Skeletal muscle cell (primary cell): Measurements from ENCODE around the gene IL4I1.
"Not testable (repeated sequence)": the region's sequence is repeated elsewhere in the genome, so short reads cannot be mapped to it uniquely, and the experiment has no call there.

Experiments
- DNase-seq: peaks from one replicate; pipeline ENCODE4 v3.0.0-alpha.2; 2010; ENCODE audit warnings: low read depth
- H3K4me3 ChIP-seq: 2 replicates; pipeline ENCODE4 v1.5.1; 2011; ENCODE audit warnings: low read depth, mild to moderate bottlenecking, control low read depth, low read length, moderate library complexity

The IL4I1 gene

GRCh38 chr19:49924881-49925210 lies 28.2 kb upstream of the IL4I1 start:
- not testable (repeated sequence) for DNase-seq, H3K4me3 ChIP-seq

- DNase-seq, result no peak
These were observed 27.6 kb upstream of the IL4I1 start for GRCh38 chr19:49924004-49924880.

GRCh38 chr19:49923055-49924003 lies 26.6 kb upstream of the IL4I1 start:
- no peak for DNase-seq
- H3K4me3 ChIP-seq, result no peak overlapping the region

More at GRCh38 chr19:49924004-49924880, 27.6 kb upstream of the IL4I1 start:
- H3K4me3 ChIP-seq, result no peak overlapping the region

GRCh38 chr19:49921871-49922795 lies 25.4 kb upstream of the IL4I1 start:
- peak; percentile 45 for DNase-seq
- H3K4me3 ChIP-seq, result no peak overlapping the region

- H3K4me3 ChIP-seq, result no peak overlapping the region
- DNase-seq, result no peak
These were observed 24.1 kb upstream of the IL4I1 start for GRCh38 chr19:49920624-49921363.

GRCh38 chr19:49918089-49918488 lies 21.4 kb upstream of the IL4I1 start:
- no peak overlapping the region for H3K4me3 ChIP-seq
- DNase-seq, result no peak

- DNase-seq, result no peak
These were observed 20.4 kb upstream of the IL4I1 start for GRCh38 chr19:49916839-49917733.

GRCh38 chr19:49915271-49915670 lies 18.6 kb upstream of the IL4I1 start:
- no peak overlapping the region for H3K4me3 ChIP-seq
- no peak for DNase-seq

More at GRCh38 chr19:49916839-49917733, 20.4 kb upstream of the IL4I1 start:
- H3K4me3 ChIP-seq, result no peak overlapping the region

GRCh38 chr19:49913720-49914119 lies 17.0 kb upstream of the IL4I1 start:
- no peak overlapping the region for H3K4me3 ChIP-seq
- DNase-seq, result no peak

GRCh38 chr19:49912965-49913685 lies 16.4 kb upstream of the IL4I1 start:
- H3K4me3 ChIP-seq, result no peak overlapping the region

GRCh38 chr19:49911381-49912145 lies 14.9 kb upstream of the IL4I1 start:
- no peak for DNase-seq
- H3K4me3 ChIP-seq, result no peak overlapping the region

More at GRCh38 chr19:49912965-49913685, 16.4 kb upstream of the IL4I1 start:
- DNase-seq, result no peak

- DNase-seq, result no peak
- no peak overlapping the region for H3K4me3 ChIP-seq
These were observed 13.5 kb upstream of the IL4I1 start for GRCh38 chr19:49910179-49910578.

- DNase-seq, result no peak
- no peak overlapping the region for H3K4me3 ChIP-seq
These were observed 12.1 kb upstream of the IL4I1 start for GRCh38 chr19:49908480-49909420.

- H3K4me3 ChIP-seq, result no peak overlapping the region
- no peak for DNase-seq
These were observed 11.2 kb upstream of the IL4I1 start for GRCh38 chr19:49907745-49908446.
